Measurements from ENCODE around the gene GSG1.
"Not testable (repeated sequence)": the region's sequence is repeated elsewhere in the genome, so short reads cannot be mapped to it uniquely, and the experiment has no call there.

Gene GSG1

DNA sequence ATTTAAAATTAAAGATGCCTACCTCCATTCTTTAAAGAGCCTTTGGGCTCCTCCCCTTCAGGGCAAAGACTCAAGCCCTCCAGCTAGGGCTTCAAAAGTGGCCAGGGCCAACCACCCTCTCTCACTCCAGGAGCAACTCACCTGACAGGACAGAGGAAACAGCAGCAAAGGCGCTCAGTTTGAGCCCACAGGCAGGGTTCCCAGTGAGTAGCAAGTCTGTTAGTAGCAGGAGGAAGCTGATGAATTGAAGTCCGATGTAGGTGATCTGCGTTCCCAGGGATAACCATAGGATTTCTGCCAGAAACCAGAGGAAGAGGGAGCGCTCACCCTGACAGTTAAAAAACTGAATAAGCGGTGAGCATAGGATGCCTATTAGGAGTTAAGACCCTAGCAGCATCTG lies 15.7 kb downstream of the GSG1 start:
- no peak overlapping the region for H3K4me3 ChIP-seq (ENCODE audit: low read depth, low read length)
- no peak for DNase-seq (ENCODE audit: low read depth)
- TF ChIP-seq, protein P1, sequence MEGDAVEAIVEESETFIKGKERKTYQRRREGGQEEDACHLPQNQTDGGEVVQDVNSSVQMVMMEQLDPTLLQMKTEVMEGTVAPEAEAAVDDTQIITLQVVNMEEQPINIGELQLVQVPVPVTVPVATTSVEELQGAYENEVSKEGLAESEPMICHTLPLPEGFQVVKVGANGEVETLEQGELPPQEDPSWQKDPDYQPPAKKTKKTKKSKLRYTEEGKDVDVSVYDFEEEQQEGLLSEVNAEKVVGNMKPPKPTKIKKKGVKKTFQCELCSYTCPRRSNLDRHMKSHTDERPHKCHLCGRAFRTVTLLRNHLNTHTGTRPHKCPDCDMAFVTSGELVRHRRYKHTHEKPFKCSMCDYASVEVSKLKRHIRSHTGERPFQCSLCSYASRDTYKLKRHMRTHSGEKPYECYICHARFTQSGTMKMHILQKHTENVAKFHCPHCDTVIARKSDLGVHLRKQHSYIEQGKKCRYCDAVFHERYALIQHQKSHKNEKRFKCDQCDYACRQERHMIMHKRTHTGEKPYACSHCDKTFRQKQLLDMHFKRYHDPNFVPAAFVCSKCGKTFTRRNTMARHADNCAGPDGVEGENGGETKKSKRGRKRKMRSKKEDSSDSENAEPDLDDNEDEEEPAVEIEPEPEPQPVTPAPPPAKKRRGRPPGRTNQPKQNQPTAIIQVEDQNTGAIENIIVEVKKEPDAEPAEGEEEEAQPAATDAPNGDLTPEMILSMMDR (conservative IDR thresholded peaks at IDR 0.05; ENCODE audit: low read depth, low read length) = no peak

DNA sequence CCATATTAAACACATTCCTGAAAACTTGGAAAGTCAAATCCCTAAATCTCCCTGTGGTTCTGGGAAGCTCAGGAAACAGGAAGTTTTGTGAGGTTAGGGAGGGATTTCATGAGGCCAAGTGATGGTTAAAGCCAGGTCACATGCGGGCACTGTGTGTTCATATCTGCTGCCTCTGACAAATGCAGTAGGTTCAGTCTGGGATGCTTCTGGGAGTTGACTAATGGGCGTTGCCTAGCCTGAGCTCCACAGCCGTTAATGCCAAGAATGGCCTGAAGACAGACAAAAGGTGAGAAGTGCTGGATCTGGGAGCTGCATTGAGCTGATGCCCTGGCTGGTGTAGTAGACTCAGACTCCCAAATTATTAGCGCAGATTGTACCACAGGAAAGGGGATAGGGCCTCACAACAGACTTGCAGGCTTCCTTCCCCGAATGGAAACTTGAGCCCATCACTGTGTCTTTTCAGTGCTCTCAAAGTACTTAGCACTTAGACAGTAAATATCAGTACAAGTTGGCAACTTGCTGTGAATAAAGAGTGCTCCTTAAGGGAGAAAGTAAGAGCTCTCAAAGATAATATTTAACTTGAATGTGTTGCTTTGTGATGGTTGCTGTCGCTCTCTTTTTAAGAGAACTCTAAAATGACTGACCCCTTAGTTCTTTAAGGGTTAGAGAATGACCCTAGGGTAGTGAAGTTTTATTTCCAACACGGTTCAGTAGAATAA lies 17.3 kb downstream of the GSG1 start:
- no peak for DNase-seq (ENCODE audit: low read depth)
- H3K4me3 ChIP-seq (ENCODE audit: low read depth, low read length) = no peak overlapping the region
- TF ChIP-seq, protein P1 (conservative IDR thresholded peaks at IDR 0.05; ENCODE audit: low read depth, low read length) = no peak

DNA sequence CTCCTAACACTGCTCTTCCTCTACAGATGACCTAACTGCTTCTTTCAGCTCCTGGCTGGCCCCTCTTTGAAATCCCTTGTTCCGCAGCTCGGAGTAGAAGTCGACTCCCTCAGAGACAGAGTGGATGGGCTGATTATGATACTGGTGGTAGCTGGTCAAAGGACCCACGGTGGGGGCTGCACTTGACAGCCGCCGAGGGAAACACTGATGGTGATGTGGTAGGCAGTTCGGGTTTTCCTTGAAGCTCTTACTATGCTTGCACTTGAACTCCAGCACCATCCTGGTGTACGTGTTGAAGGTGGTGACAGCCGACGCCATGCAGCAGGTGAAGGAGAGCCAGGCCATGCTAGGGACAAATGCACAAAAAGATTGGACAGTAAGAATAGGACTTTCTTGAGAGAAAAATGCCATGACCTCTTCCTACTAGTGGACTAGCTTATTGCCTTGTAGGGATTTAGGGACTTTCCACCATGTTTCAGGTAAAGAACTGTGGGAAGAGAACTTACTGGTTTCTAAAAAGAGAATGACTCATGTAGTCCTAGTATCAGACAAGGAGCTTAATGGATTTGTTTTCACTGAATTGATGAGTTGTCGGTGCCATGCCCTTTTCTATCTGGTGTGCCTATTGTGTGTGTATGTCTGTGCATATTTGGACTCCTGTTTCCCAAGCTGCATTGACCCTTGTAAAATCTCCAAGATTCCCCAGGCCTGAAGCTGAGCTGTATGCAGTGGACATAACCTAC lies 18.4 kb downstream of the GSG1 start:
- DNase-seq (ENCODE audit: low read depth) = no peak
- H3K4me3 ChIP-seq (ENCODE audit: low read depth, low read length) = no peak overlapping the region
- TF ChIP-seq, protein P1 (conservative IDR thresholded peaks at IDR 0.05; ENCODE audit: low read depth, low read length) = no peak

DNA sequence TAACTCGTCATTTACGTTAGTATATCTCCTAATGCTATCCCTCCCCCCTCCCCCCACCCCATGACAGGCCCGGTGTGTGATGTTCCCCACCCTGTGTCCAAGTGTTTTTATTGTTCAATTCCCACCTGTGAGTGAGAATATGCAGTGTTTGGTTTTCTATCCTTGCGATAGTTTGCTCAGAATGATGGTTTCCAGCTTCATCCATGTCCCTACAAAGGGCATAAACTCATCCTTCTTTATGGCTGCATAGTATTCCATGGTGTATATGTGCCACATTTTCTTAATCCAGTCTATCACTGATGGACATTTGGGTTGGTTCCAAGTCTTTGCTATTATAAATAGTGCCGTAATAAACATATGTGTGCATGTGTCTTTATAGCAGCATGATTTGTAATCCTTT lies 19.8 kb downstream of the GSG1 start:
- not testable (repeated sequence) for DNase-seq (ENCODE audit: low read depth); H3K4me3 ChIP-seq (ENCODE audit: low read depth, low read length)

DNA sequence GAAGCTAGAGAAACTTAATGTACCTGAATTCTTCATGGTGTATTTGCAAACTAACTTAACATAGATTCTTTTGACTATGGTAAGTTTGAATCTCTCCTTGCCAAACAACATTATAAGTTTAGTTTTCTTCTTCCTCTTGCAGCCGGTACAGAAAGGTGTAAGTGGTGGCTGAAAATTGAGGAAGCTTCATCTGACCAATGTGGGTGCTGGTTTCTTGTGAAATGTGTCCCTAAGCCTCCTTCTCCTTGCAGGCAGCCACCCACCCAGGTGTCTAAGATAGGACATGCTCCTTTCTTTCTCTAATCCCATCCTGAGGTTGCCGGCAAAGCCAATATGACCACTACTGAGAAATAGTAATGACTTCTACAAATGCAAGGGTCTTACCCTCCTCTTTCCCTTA lies 20.6 kb downstream of the GSG1 start:
- TF ChIP-seq, protein P1 (conservative IDR thresholded peaks at IDR 0.05; ENCODE audit: low read depth, low read length) = no peak
- no peak for DNase-seq (ENCODE audit: low read depth)
- H3K4me3 ChIP-seq (ENCODE audit: low read depth, low read length) = no peak overlapping the region

DNA sequence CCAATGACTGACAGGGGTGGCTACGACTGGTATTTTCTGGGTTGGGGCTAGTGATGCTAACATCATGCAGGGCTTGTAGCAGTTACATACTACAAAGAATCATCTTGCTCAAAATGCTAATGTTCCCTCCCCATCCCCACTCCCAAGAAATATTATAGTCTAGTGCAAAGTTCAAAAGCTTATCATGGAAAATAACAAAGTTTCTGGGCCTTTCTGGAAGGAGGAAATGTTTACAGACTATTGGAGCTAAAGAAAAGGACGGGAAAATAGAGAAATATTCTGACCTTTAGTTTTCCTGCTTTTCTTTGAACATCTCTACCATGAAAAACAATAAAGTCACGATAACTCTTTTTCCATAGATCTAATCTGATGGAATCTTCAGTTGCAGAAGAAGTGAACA lies 23.2 kb downstream of the GSG1 start:
- DNase-seq (ENCODE audit: low read depth) = no peak
- TF ChIP-seq, protein P1 (conservative IDR thresholded peaks at IDR 0.05; ENCODE audit: low read depth, low read length) = no peak
- no peak overlapping the region for H3K4me3 ChIP-seq (ENCODE audit: low read depth, low read length)

DNA sequence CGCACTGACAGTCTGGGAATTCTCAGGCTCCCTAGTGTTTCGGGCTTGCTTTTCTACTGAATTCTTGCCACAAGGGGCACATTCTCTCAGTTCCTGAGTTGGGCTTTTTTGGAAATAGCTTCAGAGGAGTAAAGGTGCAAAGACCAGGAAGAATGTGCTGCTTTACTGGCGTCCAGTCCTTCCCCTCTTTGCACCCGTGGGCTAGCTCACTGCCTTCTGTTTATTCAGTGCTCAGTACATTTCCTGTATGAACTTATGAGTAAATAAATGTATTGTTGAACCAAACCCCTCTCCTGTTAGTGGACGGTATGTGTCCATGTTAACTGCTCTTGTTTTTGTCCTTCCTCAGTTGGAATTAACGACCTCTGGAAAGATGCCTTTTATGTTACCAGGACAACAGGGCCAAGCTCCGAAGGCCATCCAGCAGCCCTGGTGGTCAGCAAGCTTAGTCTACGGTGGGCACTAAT lies 24.0 kb downstream of the GSG1 start:
- peak; percentile 13 for DNase-seq (ENCODE audit: low read depth)
- H3K4me3 ChIP-seq (ENCODE audit: low read depth, low read length) = no peak overlapping the region
- TF ChIP-seq, protein P1 (conservative IDR thresholded peaks at IDR 0.05; ENCODE audit: low read depth, low read length) = peak; percentile 49

All from choroid plexus epithelial cell (primary cell).